ENCODE results near the gene PNP.
"Not testable (repeated sequence)": the region's sequence is repeated elsewhere in the genome, so short reads cannot be mapped to it uniquely, and the experiment has no call there.

GRCh38 chr14:20506276-20506675, 37.1 kb downstream of the PNP start:
- not testable (repeated sequence) for TF ChIP-seq CTCF, EZH2phosphoT487 (IDR thresholded peaks at IDR 0.05; ENCODE audit: low read length)

Measured in MM.1S (cell line).